NT2/D1 (cell line): ENCODE results near the gene MT1E.

Experiments
- SUZ12 ChIP-seq: IDR thresholded peaks from 2 replicates; pipeline ENCODE4 v1.6.1; 2011; ENCODE audit not compliant: insufficient read length, insufficient read depth; ENCODE audit errors: extremely low read depth
- YY1 ChIP-seq: IDR thresholded peaks from 2 replicates; pipeline ENCODE4 v1.6.1; 2011; ENCODE audit not compliant: insufficient read length, insufficient read depth
- ZNF274 ChIP-seq: IDR thresholded peaks from 2 replicates; pipeline ENCODE4 v1.6.1; 2011; ENCODE audit warnings: mild to moderate bottlenecking, low read depth, low read length

DNA sequence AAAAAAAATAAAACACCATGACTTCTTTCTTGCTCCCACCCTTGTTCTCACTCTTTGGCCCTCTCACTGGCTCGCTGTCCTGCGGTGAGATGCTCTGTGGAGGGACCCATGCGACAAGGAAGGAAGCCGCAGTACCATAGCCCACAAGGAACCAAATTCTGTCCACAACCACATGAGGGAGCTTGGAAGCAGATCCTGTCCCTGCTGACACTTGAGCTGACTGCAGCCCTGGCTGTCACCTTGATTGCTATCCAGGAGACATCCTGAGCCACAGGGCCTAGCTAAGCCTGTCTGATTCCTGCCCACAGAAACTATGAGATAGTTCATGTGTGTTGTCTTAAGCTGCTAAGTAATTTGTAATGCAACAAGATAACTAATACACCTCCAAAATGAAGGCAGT is 22.0 kb upstream of the MT1E start:
- no peak for TF ChIP-seq SUZ12
- TF ChIP-seq YY1, result no peak
- TF ChIP-seq ZNF274, result no peak
